HuH-7 (cell line): ENCODE measurements around the gene ALK.

Experiments
- DNase-seq: peaks from one replicate; pipeline ENCODE4 v3.0.0; 2011; ENCODE audit warnings: low spot score

ALK gene

DNA sequence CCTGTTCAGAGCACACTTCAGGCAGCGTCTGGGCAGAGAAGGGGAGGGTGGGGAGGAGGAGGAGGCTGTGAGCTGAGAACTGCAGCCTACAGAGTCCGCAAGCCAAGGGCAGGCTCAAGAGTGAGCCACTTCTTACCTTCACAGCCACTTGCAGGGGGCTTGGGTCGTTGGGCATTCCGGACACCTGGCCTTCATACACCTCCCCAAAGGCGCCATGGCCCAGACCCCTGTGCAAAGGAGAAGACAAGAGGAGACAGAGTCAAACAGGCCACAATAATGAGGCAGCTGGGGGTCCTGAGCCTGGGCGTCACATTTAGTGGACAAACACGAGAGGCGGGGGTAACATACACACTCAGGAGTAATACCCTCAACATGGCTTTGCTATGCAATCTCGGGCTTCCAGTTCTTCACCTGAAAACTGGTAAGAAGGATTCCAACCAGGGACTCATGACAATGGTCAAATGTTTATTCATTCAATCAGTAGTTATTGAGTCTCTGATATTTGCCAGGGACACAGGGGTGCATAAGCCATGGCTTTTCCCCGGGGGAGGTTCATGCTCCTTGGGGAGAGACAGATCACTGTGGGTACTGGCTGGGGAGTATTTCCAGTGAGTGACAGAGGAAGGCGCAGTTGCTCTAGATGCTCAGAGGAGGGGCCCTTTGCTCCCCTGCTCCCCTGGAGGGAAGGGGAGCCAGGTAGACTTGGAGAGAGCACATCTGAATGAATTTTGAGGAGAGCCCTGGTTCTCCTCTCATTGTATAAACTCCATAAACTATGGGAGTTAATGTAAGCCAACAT is 698.8 kb downstream of the ALK start:
- no peak for DNase-seq

DNA sequence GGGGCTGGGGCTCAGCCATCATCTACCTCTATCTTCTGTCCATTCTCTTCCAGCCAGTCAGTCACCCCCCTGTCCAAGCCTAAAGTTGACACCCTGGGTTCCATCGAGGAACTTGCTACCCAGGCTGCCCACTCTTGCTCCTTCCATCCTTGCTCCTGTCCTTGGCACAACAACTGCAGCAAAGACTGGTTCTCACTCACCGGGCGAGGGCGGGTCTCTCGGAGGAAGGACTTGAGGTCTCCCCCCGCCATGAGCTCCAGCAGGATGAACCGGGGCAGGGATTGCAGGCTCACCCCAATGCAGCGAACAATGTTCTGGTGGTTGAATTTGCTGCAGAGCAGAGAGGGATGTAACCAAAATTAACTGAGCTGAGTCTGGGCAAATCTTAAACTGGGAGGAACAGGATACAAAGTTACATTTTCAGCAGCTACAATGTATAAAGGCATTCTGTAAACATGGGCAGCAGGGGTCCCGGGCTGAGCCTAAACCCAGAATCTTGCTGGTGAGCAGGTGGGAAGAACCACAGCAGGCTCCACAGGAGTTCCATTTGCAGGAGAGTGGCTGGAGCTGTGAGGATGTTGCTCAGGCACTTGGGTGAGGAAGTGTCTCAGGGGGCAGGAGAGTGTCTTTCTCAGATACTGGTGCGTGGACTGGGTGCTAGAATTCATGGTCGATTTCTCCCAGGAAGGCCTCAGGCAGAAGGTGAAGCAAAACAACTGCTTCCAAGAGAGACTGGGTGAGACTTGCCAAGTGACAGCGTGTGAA is 700.7 kb downstream of the ALK start:
- DNase-seq = no peak

DNA sequence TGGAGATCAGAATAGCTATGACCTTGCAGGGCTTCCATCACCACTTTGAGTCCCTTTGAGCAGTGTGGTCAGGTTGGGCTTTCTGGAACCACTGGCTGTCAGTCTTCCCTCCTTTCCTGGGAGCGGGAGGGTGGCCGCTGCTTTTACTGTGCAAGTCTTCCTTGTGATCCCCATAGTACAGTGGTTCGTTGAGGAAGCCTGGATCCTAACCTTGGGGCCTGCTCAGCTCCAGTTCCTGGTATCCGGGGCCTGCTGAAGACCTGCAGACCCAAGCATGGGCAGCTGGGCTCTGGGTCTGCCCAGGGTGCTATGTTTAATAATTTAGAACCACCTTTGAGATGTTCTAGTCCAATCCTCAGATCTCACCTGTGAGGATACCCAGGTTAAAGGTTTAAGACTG is 702.0 kb downstream of the ALK start:
- DNase-seq = no peak

DNA sequence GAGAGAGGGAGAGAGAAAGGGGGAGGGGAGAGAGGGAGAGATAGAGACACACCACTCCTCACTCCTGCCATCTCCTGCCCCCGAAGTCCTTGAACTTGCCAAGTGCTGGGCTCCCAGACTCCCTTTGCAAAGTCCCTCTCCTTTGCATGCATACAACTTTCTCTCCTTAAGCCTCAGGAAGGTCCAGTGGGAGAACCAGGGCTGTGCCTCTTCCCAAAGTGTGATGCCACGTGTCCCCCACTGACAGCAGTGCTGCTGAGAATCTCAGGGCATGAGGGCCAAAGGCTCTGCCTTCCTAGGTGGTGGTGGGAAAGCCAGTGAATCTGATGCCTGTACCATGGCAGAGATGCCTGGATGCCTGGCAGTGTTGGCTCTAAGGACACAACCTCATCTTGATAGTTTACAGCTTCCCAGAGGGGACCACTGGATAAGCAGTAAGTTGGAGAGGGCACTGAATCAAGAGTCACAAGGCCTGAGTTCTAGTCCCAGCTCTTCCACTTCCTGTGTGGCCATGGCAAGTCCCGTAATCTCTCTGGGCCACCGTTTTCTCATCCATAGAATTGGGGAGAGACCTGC is 702.7 kb downstream of the ALK start:
- no peak for DNase-seq

DNA sequence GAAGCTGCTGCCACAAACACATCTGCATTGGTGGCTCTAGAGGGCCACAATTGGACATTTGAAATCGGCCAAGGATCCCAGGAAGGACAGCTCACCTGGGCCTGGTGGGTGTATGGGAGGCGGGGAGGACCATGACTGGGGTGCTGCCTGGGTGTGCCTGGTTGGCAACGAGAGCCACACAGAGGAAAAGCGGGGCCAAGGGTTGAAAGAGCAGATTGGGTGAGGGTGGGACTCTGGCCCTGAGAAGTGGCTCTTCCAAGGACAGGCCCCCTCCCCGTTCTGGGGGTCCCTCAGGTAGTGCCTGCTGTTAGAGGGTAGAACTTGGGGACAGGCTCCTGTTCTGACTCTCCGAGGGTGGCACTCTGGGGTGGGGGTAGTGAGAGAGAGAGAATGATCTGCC is 703.3 kb downstream of the ALK start:
- DNase-seq = no peak

DNA sequence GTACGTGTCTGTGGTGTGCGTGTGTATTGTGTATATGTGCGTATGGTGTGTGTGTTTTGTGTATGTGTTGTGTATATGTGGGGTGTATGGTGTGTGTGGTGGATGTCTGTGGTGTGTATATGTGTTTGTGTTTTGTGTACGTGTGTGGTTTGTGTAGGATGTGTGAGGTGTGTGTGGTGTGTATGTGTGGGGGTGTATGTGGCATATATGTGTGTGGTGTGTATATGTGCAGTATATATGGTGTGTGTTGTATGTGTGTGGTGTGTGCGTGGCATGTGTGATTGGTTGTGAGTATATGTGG is 704.8 kb downstream of the ALK start:
- DNase-seq = no peak

DNA sequence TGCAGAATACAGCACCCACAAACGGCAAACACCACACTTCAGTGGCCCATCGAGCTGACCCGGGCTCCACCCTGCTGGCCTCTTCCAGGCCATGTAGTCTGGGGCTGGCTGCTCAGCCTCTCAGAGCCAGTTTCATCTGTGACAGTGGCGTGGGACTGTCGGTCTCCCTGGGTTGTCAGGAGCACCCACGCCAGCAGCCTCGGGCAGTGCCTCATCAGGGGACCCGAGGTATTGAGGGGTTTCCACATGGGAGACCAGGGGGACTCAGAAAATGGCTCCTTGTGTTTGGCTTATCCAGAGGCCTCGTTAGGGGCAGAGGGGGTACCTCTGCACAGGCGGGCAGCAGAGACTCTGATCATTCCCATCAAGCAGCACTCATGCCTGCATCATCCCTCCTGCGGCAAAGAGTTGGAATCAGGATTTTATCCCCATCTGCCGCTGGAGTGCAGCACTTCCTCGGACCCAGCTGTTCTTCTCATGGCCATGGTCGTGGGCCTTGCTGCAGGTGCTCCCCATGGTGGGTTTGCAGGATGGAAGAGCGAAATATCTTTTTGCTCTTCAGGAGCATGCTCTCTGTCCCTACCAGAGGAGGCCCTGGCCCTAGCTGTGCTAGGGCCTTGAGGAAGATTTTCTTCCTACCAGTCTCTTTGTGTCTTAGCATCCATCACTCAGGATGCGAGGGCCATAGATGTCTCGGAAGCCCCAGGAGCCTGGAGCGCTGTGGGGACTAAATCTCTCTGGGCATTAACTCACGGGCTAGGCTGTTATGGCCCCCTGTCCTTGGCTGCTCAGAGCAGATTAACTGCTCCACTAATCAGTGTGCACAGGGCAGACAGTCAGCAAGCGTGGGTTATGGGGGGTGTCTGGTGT is 705.4 kb downstream of the ALK start:
- DNase-seq = no peak

DNA sequence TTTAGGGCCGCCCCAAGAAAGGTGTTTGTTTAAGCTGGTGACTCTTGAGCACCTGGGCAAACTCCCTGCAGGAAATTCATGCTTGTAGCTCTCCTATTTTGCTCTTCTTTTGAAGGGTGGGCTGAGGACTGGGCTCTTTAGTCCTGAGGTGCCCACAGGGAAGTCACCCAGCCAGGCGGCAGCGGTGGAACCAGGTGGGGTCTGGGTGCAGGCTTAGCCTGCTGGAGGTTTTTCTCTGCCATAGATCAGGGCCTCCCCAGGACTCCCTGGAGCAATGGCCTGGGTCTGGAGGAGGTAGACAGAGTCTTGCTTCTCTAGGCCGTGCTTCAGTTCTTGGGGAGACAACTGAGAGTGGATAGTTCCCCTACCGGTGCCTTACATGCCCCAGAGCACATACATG is 706.3 kb downstream of the ALK start:
- DNase-seq = no peak

DNA sequence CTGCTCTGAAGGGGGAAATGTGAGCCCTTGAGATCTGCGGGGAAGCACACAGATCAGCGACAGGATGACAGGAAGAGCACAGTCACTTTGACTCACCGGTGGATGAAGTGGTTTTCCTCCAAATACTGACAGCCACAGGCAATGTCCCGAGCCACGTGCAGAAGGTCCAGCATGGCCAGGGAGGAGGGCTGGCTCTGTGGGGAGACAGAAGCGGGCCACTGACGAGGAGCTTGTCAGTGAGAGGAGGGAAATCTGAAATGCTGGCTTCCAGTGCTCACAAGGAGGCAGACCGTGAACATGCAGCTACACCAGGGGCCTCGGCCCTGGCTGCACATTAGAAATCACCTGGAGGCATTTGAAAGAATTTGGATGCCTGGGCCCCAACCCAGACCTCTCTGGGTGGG is 707.5 kb downstream of the ALK start:
- DNase-seq = no peak

DNA sequence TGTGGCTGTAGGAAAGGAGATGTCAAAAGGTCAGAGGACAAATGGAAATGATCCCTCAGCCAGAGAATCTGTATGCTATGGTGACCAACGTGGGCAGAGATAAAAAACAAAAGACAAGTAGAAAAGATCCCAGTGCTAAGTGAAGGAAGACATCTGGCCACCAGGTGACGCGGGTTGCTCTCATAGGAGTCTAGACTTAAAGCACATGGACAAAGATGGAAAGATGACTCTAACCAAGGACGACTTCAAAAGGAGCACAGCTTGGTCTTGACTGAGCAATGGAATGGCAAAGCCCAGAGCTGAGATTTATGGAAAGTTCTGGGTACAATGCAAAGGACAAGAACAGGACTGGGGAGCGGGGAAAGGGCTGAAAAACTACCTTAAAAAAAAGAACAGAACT is 709.4 kb downstream of the ALK start:
- no peak for DNase-seq

DNA sequence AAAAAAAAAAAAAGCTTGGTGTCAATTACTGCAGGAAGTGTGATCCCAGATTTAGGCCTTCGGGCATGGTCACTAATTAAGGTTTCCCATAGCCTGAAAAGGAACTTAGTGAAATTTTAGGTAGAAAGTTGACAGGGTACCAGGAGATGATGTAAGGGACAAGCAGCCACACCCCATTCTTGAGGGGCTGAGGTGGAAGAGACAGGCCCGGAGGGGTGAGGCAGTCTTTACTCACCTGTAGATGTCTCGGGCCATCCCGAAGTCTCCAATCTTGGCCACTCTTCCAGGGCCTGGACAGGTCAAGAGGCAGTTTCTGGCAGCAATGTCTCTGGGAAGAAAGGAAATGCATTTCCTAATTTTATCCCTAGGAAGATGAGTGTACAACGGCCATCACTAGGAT is 711.8 kb downstream of the ALK start:
- DNase-seq = no peak

DNA sequence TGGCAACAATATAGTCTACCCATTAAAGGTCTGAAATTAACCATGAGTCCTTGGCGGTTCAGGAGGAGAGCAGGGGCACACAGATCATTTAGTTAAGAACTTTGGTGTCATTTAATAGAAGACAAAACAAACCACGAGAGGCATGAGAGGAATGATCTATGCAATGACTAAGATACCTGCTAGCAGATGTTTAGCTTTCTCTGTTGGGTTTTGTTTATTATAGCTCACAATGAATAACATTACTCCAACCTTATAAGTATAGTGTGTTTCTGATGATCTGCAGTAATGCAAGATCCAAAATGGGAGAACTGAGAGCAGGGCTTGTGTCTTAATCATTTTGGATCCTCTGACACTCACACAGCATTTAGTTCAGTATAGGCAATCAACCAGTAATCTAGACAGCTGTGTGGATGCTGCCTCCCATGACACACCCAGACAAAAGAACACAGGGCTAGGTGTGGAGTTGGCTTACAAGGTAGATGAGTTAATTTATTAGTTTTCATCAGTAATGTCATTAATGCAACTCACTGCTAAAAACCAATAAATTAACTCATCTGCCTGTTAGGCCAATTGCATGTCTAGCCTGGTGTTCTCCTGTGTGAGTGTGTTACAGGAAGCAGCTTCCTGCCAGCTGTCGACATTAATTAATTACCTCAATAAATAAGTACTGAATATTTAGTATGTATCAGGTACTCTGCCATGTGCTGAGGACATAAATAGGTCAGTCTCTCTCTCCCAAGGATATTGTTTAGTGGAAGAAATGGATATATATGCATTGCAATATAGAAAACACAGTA is 713.8 kb downstream of the ALK start:
- no peak for DNase-seq

DNA sequence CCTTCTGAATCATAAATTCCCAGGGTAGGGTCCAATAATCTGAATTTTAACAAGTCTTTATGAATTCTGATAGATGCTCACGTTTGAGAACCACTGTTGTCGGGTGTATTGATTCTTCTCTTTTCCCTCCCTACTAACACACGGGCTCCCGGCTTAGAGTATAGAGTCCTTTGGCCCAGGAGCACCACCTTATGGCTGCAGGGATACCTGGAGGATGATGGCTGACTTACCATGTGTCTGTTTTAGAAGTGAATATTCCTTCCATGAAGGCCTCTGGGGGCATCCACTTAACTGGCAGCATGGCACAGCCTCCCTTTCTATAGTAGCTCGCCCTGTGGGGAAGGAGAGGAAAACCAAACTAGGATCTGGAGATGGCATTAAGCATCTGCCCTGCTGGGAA is 714.4 kb downstream of the ALK start:
- peak; percentile 15 for DNase-seq

DNA sequence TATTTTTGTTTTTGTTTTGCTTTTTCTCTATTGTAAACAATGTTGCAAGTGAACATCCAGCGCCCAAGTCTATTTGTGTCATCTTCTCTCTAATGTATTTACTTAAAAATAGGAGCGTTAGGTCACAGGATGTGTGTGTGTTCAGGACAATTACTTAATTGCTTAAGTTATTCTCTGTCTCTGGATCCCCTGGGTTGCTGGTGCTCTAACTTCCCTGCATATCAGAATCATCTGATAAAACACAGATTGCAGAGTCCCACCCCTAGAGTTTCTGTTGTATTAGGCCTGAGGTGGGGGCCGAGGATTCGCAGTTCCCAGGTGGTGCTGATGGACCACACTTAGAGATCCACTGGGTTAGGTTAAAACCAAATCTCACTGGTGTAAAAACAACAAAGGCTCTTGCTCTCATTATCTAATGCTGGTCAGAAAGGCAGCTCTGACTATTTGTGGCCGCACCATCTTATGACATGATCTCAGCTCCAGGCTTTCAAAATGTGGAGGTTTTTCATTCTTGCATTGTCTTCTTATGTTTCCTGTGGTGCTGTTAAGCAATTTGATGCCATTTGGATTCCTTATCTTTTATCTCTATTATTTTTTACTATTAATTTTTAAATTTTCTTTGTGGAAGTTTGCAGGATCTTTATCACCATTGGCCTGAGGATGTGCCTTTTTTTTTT is 718.4 kb downstream of the ALK start:
- no peak for DNase-seq

DNA sequence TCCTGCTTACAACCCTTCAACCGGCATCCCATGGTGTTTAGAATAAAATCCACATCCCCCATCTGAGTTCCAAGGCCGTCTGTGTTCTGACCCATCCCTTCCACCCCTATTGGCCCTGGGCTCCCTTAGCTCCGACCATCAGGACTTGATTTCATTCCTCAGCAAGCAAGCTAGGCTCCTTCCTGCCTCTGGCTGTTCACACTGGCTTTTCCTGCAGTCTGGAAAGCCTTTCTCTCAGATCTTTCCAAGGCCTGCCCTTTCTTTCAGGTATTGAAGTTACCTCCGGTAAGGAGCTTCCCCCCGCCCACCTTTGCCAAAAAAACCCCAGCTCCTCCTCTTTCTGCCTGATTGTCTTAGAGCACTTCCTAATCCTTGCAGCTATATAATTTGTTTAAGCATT is 719.4 kb downstream of the ALK start:
- no peak for DNase-seq

DNA sequence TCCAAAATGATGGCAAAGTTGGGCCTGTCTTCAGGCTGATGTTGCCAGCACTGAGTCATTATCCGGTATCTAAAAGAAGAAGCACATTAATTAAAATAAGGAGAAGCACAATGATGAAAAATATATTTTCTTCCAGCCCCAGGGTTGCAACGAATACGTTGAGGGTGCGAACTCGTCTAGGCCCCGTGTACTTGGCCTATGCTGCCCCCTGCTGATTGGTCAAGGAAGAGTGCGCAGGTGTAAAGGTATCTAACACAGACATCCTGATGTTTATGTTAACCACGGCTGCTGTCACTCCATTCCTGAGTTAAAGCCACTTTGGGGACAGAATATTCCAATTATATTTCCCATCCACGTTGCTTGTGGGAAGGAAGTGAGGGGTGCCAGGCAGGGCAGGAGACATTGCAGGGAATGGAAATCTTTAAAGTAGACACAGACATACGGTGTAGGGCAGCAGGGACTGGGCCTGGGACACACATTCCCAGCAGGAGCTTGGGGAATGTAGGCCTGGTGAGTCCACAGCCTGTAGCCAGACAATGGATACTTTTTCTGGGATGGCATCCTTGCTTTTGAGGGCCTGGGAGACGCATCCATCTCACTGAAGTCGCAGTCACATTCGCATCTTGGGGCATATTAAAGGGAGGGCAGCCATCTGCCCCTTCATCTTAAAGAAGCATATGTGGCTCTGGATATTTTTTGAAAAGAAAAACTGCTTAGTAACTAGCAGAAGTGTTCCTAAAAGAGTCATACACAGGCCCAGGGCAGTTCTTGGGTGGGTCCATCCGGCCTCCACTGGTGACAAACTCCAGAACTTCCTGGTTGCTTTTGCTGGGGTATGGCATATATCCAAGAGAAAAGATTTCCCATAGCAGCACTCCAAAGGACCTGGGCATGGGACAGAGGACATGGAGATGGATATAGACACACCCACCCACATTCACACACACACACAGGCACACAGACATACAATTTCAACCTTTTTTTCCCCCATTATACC is 724.3 kb downstream of the ALK start:
- peak; percentile 55 for DNase-seq

DNA sequence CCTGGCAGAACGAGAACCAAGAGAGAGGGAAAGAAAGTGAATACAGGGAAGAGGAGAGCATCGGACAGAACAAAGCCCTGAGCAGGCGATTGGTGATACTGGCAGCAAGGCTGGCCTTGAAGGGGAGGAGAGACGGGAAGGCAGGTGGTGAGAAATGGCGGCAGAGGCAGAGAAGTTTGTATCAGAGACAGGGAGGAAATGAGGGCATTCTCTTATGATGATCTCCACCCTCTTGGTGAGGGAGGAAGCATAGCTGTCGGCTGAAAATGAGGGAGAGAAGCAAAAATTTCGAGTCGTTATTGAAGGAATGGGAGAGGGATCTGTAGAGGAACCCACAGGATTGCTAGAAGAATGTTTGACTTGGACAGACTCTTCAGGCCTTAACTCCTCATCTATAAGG is 725.6 kb downstream of the ALK start:
- no peak for DNase-seq

DNA sequence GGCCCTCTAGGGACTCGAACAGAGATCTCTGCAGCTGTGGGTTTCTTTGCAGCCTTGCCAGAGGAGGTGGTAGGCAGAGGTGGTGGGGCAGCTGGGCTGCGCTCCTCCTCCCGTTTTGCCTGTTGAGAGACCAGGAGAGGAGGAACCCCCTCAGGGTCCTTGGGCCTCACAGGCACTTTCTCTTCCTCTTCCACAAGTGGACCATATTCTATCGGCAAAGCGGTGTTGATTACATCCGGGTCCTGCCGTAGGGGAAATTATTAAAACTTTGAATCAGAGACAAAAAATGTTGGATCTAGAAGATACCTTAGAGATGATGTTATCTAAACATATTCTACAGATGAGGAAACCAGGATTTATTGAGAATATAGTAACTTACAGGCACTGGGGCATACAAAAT is 727.7 kb downstream of the ALK start:
- no peak for DNase-seq

DNA sequence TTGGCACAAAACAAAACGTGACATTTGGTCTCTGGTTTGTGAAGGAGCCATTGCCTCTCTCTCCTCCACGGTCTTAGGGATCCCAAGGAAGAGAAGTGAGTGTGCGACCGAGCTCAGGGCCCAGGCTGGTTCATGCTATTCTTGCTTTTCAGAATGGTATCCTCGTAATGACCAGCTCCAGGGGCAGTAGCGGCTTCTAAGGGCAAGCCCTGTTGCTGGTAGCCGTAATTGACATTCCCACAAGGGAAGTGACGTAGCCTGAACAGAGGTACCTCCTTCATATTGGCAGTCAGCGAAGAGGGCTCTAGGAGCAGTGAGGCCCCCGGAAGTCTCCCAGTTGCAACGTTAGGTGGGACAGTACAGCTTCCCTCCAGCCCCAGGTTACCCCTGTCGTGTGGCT is 728.3 kb downstream of the ALK start:
- no peak for DNase-seq

DNA sequence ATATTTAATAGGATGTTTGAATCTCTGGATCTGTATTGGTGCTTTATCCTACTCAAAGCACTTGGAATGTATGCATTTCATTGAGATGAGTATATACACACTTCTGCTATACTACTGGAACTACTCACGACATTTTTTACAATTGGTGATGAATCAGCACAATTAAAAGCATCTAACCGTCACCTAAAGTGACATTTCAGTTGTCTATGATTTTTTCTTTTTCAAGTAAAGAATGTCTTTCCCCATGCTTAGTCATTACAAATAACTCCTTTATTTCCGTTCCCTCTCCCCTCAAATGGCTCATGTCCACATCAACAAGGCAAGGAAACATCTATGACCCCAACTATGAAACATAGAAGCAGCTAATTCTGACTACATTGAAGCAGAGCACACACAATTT is 728.9 kb downstream of the ALK start:
- no peak for DNase-seq
